ENCODE data around the gene SRGAP2B. TPM values are rescaled to one million over a fixed set of nuclear protein-coding genes. Genes with fewer than 3 reads are reported as not detected.
A peak's percentile ranks its signal among the peaks of the same experiment; 100 is the strongest.
"Not testable (repeated sequence)": the region's sequence is repeated elsewhere in the genome, so short reads cannot be mapped to it uniquely, and the experiment has no call there.

SRGAP2B gene
- polyA plus RNA-seq, 3 donors, result 5.8 to 25.5 (median 7.0) TPM

DNA sequence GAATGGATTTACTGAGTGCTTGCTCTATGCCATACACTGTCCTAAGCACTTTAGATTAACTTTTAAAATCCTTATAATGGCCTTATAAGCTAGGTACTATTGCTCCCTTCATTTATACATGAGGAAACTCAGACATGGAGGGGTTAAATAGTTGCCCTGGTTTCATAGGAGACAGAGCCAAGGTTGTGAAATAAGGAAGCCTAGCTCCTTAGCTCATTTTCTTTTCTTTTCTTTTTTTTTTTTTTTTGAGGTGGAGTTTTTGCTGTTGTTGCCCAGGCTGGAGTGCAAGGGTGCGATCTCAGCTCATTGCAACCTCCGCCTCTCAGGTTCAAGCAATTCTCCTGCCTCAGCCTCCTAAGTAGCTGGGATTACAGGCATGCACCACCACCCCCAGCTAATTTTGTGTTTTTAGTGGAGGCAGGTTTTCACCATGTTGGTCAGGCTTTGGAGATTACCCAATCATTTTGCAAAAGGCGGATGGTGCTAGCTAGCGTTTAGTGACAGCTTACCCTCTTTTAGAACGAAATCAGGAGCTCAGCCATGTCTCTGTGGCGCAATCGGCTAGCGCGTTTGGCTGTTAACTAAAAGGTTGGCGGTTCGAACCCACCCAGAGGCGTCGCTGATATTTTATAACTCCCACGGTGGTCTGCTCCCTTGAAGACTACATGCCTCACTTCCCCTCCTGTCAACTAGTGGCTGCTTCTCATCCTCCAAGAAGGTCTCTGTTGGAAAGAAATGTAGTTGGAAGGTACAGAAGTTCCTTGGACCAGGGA, 33.8 kb upstream of the SRGAP2B start:
- H3K4me2 ChIP-seq (replicated peaks; ENCODE audit: extremely low read depth, low read length, poor library complexity, severe bottlenecking); H3K27me3 Mint-ChIP-seq (ENCODE audit: low read depth in 3 of 3); H3K36me3 Mint-ChIP-seq; H2AFZ ChIP-seq (ENCODE audit: insufficient read depth, low read depth, low read length, poor library complexity, severe bottlenecking); H4K20me1 ChIP-seq (ENCODE audit: insufficient read depth, low read length); H3K79me2 ChIP-seq (ENCODE audit: insufficient read depth, low read length); H3K36me3 ChIP-seq (replicated peaks in 1 of 2; ENCODE audit: control insufficient read depth in 1 of 2, insufficient read depth in 2 of 2, low read length in 2 of 2); H3K9ac ChIP-seq (ENCODE audit: insufficient read depth, low read length, poor library complexity, severe bottlenecking); H3K27me3 ChIP-seq (ENCODE audit: control insufficient read depth in 2 of 2, insufficient read depth in 2 of 2, low read length in 2 of 2); H3K4me1 Mint-ChIP-seq; intact Hi-C loops (cut with micrococcal nuclease); H3K9me3 ChIP-seq (replicated peaks in 1 of 2; ENCODE audit: control insufficient read depth in 1 of 2, insufficient read depth in 1 of 2, low read length in 2 of 2); H3K9me3 Mint-ChIP-seq; H3K4me1 ChIP-seq (ENCODE audit: control insufficient read depth in 1 of 2, insufficient read depth in 2 of 2, low read length in 2 of 2): not testable (repeated sequence)
- Mint-ChIP-seq H3K27ac (peak overlapping the region; percentile 58 to 84 (median 72)), H3K4me3 (peak overlapping the region in 1 of 2 donors; percentile 20)
- DNase-seq, result peak; percentile 44 to 51 (median 46)
- H3K4me3 ChIP-seq (replicated peaks in 1 of 3; ENCODE audit: low read depth in 2 of 3, low read length in 3 of 3), result peak overlapping the region in 1 of 3 experiments; percentile 40
- no CpG with 5 or more reads among the region's 14 CpGs for WGBS (ENCODE audit: insufficient coverage)
- H3K27ac ChIP-seq (ENCODE audit: low read depth in 1 of 2, low read length in 2 of 2), result peak overlapping the region; percentile 47 to 58

DNA sequence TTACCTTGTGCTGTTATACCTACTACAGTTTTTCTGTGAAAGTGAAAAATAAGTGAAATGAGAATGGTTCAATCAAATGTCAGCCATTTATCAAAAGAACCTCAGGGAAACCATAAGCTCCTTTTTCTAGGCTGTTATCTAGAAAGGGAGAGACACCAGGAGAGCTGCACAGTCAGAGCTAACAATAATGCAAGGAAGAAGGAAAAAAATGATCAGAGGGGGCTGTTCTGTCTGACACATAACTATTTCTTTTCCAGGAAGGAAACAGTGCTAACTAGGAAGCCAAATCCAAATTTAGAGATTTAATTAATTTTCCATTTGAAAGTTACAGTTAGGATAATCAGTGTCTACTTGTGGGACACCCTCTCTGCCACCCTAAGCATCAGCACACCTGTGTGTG, 32.0 kb upstream of the SRGAP2B start:
- DNase-seq, H3K4me1 Mint-ChIP-seq: not testable (repeated sequence)

DNA sequence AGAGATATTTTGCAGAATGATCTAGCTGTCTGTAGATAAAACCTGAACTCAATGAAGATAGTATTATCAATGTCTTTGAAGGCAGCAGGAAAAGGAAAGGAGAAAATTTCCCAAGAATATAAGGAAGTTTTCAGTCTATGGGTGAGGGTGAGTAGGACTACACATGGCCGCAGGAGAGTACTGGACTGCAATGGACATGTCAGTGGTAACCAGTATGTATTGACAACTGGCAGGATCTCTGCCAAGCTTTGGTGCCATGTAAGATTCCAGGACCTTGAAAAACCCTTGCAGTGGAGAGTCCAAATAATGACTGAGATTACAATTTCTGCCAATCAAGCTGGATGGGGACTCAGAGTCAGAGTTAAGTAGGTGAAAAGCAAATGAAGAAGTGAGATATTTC, 30.0 kb upstream of the SRGAP2B start:
- H3K4me3 Mint-ChIP-seq; H3K36me3 ChIP-seq (replicated peaks in 1 of 2; ENCODE audit: control insufficient read depth in 1 of 2, insufficient read depth in 2 of 2, low read length in 2 of 2); DNase-seq; H4K20me1 ChIP-seq (ENCODE audit: insufficient read depth, low read length); H3K9ac ChIP-seq (ENCODE audit: insufficient read depth, low read length, poor library complexity, severe bottlenecking); H3K27me3 Mint-ChIP-seq (ENCODE audit: low read depth in 3 of 3); H3K27ac Mint-ChIP-seq; H3K79me2 ChIP-seq (ENCODE audit: insufficient read depth, low read length); H3K4me2 ChIP-seq (replicated peaks; ENCODE audit: extremely low read depth, low read length, poor library complexity, severe bottlenecking); H3K9me3 Mint-ChIP-seq; H3K36me3 Mint-ChIP-seq; H3K4me3 ChIP-seq (replicated peaks in 1 of 3; ENCODE audit: low read depth in 2 of 3, low read length in 3 of 3); H3K27ac ChIP-seq (ENCODE audit: low read depth in 1 of 2, low read length in 2 of 2); H3K9me3 ChIP-seq (replicated peaks in 1 of 2; ENCODE audit: control insufficient read depth in 1 of 2, insufficient read depth in 1 of 2, low read length in 2 of 2); H3K27me3 ChIP-seq (ENCODE audit: control insufficient read depth in 2 of 2, insufficient read depth in 2 of 2, low read length in 2 of 2); H2AFZ ChIP-seq (ENCODE audit: insufficient read depth, low read depth, low read length, poor library complexity, severe bottlenecking); H3K4me1 ChIP-seq (ENCODE audit: control insufficient read depth in 1 of 2, insufficient read depth in 2 of 2, low read length in 2 of 2); H3K4me1 Mint-ChIP-seq; intact Hi-C loops (cut with micrococcal nuclease): not testable (repeated sequence)
- WGBS (ENCODE audit: insufficient coverage), result no CpG with 5 or more reads among the region's 1 CpG

More for the DNA sequence above, 32.0 kb upstream of the SRGAP2B start:
- H3K27me3 ChIP-seq (ENCODE audit: control insufficient read depth in 2 of 2, insufficient read depth in 2 of 2, low read length in 2 of 2); H4K20me1 ChIP-seq (ENCODE audit: insufficient read depth, low read length); H3K27me3 Mint-ChIP-seq (ENCODE audit: low read depth in 3 of 3); intact Hi-C loops (cut with micrococcal nuclease); H3K4me2 ChIP-seq (replicated peaks; ENCODE audit: extremely low read depth, low read length, poor library complexity, severe bottlenecking); H3K4me3 ChIP-seq (replicated peaks in 1 of 3; ENCODE audit: low read depth in 2 of 3, low read length in 3 of 3); H3K36me3 Mint-ChIP-seq; H3K27ac Mint-ChIP-seq; H3K4me1 ChIP-seq (ENCODE audit: control insufficient read depth in 1 of 2, insufficient read depth in 2 of 2, low read length in 2 of 2); H3K79me2 ChIP-seq (ENCODE audit: insufficient read depth, low read length); H3K27ac ChIP-seq (ENCODE audit: low read depth in 1 of 2, low read length in 2 of 2); H3K4me3 Mint-ChIP-seq; H2AFZ ChIP-seq (ENCODE audit: insufficient read depth, low read depth, low read length, poor library complexity, severe bottlenecking); H3K9me3 ChIP-seq (replicated peaks in 1 of 2; ENCODE audit: control insufficient read depth in 1 of 2, insufficient read depth in 1 of 2, low read length in 2 of 2); H3K36me3 ChIP-seq (replicated peaks in 1 of 2; ENCODE audit: control insufficient read depth in 1 of 2, insufficient read depth in 2 of 2, low read length in 2 of 2); H3K9me3 Mint-ChIP-seq; H3K9ac ChIP-seq (ENCODE audit: insufficient read depth, low read length, poor library complexity, severe bottlenecking): not testable (repeated sequence)

DNA sequence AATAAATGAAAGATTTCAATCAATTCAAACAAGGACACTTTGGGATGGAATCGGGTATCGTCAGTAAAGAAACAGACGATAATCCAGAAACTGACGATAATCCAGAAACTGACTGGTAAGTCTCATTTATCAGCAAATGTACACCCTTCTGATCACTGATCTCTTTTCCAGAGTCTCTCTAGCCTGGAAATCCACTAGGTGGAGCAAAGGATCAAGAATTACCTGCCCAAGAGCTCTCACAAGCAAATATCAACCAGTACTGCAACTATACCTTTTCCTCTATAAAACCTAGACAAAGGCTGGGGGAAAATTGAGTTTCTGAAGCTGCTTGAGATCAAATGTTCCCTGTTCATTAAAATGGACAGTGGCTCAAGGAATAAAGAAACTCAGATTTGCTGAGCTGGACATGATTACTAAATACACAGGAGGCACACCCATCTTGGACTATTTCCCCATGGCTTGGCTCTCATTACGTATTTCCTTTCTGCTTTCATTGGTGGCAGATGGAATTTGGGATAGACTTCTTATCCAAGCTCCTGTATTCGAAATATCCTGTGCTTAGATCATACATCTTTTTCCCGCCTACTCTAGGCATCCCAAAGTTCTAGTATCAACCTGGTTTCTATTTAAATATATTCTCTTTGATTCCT, 29.0 kb upstream of the SRGAP2B start:
- H3K4me3 ChIP-seq (replicated peaks in 1 of 3; ENCODE audit: low read depth in 2 of 3, low read length in 3 of 3); H3K27me3 ChIP-seq (ENCODE audit: control insufficient read depth in 2 of 2, insufficient read depth in 2 of 2, low read length in 2 of 2); H3K27ac ChIP-seq (ENCODE audit: low read depth in 1 of 2, low read length in 2 of 2); H3K4me2 ChIP-seq (replicated peaks; ENCODE audit: extremely low read depth, low read length, poor library complexity, severe bottlenecking); H3K9me3 ChIP-seq (replicated peaks in 1 of 2; ENCODE audit: control insufficient read depth in 1 of 2, insufficient read depth in 1 of 2, low read length in 2 of 2); H3K27ac Mint-ChIP-seq; H3K36me3 ChIP-seq (replicated peaks in 1 of 2; ENCODE audit: control insufficient read depth in 1 of 2, insufficient read depth in 2 of 2, low read length in 2 of 2); H3K4me1 Mint-ChIP-seq; H4K20me1 ChIP-seq (ENCODE audit: insufficient read depth, low read length); H3K9me3 Mint-ChIP-seq; H3K36me3 Mint-ChIP-seq; H3K79me2 ChIP-seq (ENCODE audit: insufficient read depth, low read length); H2AFZ ChIP-seq (ENCODE audit: insufficient read depth, low read depth, low read length, poor library complexity, severe bottlenecking); H3K4me3 Mint-ChIP-seq; H3K4me1 ChIP-seq (ENCODE audit: control insufficient read depth in 1 of 2, insufficient read depth in 2 of 2, low read length in 2 of 2); H3K27me3 Mint-ChIP-seq (ENCODE audit: low read depth in 3 of 3); DNase-seq; intact Hi-C loops (cut with micrococcal nuclease); H3K9ac ChIP-seq (ENCODE audit: insufficient read depth, low read length, poor library complexity, severe bottlenecking): not testable (repeated sequence)
- WGBS (ENCODE audit: insufficient coverage), result no CpG with 5 or more reads among the region's 7 CpGs

Data from CD14-positive monocyte (primary cell).